GM19351 (cell line): Measurements from ENCODE around the gene ZNF536.

ENCODE experiments used
- ATAC-seq: cut with Tn5 transposase; IDR thresholded peaks from one replicate; pipeline ENCODE4 v1.9.1; 2021; ENCODE audit warnings: mild to moderate bottlenecking, moderate library complexity; ENCODE audit not compliant: unreplicated experiment

The ZNF536 gene

GRCh38 chr19:30519607-30520205, 147.5 kb downstream of the ZNF536 start:
- ATAC-seq = no peak

GRCh38 chr19:30520735-30521479, 148.7 kb downstream of the ZNF536 start:
- no peak for ATAC-seq

- ATAC-seq = no peak
These were observed 149.8 kb downstream of the ZNF536 start for GRCh38 chr19:30521937-30522336.

- ATAC-seq = no peak
These were observed 150.2 kb downstream of the ZNF536 start for GRCh38 chr19:30522341-30522740.

- no peak for ATAC-seq
These were observed 151.6 kb downstream of the ZNF536 start for GRCh38 chr19:30523791-30524190.

GRCh38 chr19:30525383-30525782, 153.2 kb downstream of the ZNF536 start:
- no peak for ATAC-seq

GRCh38 chr19:30528919-30529318, 156.7 kb downstream of the ZNF536 start:
- no peak for ATAC-seq

GRCh38 chr19:30529876-30530275, 157.7 kb downstream of the ZNF536 start:
- no peak for ATAC-seq

- ATAC-seq = no peak
These were observed 158.6 kb downstream of the ZNF536 start for GRCh38 chr19:30530751-30531150.

GRCh38 chr19:30535011-30535410, 162.8 kb downstream of the ZNF536 start:
- ATAC-seq = no peak

GRCh38 chr19:30536975-30537374, 164.8 kb downstream of the ZNF536 start:
- no peak for ATAC-seq

GRCh38 chr19:30539315-30539714, 167.1 kb downstream of the ZNF536 start:
- no peak for ATAC-seq

- ATAC-seq = no peak
These were observed 167.8 kb downstream of the ZNF536 start for GRCh38 chr19:30539981-30540380.

GRCh38 chr19:30540761-30541160, 168.6 kb downstream of the ZNF536 start:
- ATAC-seq = no peak

GRCh38 chr19:30541575-30541974, 169.4 kb downstream of the ZNF536 start:
- ATAC-seq = no peak

GRCh38 chr19:30543243-30543945, 171.2 kb downstream of the ZNF536 start:
- ATAC-seq = no peak

- no peak for ATAC-seq
These were observed 173.6 kb downstream of the ZNF536 start for GRCh38 chr19:30545752-30546151.

GRCh38 chr19:30546332-30546731, 174.1 kb downstream of the ZNF536 start:
- no peak for ATAC-seq

- no peak for ATAC-seq
These were observed 175.1 kb downstream of the ZNF536 start for GRCh38 chr19:30547246-30547645.

- ATAC-seq = no peak
These were observed 177.0 kb downstream of the ZNF536 start for GRCh38 chr19:30549151-30549550.

- ATAC-seq = no peak
These were observed 179.1 kb downstream of the ZNF536 start for GRCh38 chr19:30551271-30551670.

GRCh38 chr19:30552593-30552992, 180.4 kb downstream of the ZNF536 start:
- no peak for ATAC-seq
